Measurements from ENCODE around the gene ATP4B.

Gene ATP4B

DNA sequence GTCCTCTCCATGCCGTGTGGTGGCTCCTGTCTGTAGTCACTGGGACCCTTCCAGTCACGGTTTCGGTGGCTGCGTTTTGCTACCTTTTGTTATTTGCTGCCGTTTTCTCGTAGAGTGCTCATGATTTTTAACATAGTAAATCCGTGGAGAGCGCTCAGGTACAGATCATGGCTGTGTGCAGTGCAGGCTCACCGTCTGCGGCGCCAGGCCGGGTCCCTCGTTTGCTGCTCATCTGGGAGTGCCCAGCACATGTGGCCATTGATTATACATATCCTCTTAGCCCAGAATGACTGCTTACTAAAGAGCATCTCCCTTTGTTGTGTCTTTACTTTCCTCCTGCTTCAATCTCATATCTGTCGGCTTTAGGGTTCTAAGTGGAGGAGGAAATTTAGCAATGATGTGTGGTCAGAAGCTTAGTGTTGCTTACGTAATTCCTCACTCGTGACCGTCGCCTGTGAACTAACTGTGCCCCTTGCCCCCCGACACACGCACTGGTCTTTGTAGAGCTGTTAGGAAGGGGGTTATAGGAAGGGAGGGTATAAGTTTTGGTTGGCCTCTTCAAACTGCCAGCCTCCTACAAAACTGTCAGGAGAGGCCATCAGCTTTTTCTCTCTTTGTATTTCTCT is 41.6 kb downstream of the ATP4B start:
- H3K27me3 ChIP-seq, result no peaks in the 10 kb centered on the region
- TF ChIP-seq, protein P1, sequence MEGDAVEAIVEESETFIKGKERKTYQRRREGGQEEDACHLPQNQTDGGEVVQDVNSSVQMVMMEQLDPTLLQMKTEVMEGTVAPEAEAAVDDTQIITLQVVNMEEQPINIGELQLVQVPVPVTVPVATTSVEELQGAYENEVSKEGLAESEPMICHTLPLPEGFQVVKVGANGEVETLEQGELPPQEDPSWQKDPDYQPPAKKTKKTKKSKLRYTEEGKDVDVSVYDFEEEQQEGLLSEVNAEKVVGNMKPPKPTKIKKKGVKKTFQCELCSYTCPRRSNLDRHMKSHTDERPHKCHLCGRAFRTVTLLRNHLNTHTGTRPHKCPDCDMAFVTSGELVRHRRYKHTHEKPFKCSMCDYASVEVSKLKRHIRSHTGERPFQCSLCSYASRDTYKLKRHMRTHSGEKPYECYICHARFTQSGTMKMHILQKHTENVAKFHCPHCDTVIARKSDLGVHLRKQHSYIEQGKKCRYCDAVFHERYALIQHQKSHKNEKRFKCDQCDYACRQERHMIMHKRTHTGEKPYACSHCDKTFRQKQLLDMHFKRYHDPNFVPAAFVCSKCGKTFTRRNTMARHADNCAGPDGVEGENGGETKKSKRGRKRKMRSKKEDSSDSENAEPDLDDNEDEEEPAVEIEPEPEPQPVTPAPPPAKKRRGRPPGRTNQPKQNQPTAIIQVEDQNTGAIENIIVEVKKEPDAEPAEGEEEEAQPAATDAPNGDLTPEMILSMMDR (IDR thresholded peaks at IDR 0.05), result no peak
- intact Hi-C loops (cut with DNase I; ENCODE audit: low total_unique reads), result no loop called here
- no peak overlapping the region for H3K4me3 ChIP-seq
- peaks cover 0 to 21% (median 0%) of the 10 kb centered on the region in 3 donors for H3K36me3 ChIP-seq
- H3K9me3 ChIP-seq, result no peaks in the 10 kb centered on the region
- H3K4me1 ChIP-seq, result no peaks in the 10 kb centered on the region
- H3K27ac ChIP-seq, result no peak overlapping the region
- DNase-seq, result no peak

DNA sequence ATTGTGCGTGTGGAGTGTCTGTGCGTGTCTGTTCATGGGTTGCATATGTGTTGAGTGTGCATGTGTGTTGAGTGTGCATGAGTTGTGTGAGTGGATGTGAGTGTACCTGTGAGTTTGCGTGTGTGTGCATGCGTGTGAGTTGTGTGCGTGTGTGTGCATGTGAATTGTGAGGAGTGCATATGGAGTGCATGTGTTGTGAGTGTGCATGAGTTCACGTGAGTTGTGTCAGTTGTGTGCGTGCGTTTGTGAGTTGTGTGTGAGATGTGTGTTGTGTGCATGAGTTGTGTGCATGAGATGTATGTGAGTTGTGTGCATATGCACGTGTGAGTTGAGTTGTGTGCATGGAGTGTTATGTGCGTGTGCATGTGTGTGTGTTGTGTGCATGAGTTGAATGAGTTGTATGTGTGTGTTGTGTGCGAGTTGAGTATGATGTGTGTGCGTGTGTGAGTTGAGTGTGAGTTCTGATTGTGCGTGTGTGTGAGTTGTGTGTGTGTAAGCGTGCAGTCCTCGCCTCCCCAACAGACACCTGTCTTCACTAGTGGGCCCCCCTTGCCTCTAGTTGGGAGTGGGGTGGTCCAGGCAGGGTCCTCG is 44.1 kb downstream of the ATP4B start:
- intact Hi-C loops (cut with DNase I; ENCODE audit: low total_unique reads), result no loop called here
- no peaks in the 10 kb centered on the region for H3K4me1 ChIP-seq
- no peak overlapping the region for H3K4me3 ChIP-seq
- H3K36me3 ChIP-seq, result peaks cover 0 to 33% (median 0%) of the 10 kb centered on the region in 3 donors
- TF ChIP-seq, protein P1 (IDR thresholded peaks at IDR 0.05), result no peak
- H3K27ac ChIP-seq, result no peak overlapping the region
- no peaks in the 10 kb centered on the region for H3K9me3 ChIP-seq
- DNase-seq, result no peak
- H3K27me3 ChIP-seq, result no peaks in the 10 kb centered on the region

DNA sequence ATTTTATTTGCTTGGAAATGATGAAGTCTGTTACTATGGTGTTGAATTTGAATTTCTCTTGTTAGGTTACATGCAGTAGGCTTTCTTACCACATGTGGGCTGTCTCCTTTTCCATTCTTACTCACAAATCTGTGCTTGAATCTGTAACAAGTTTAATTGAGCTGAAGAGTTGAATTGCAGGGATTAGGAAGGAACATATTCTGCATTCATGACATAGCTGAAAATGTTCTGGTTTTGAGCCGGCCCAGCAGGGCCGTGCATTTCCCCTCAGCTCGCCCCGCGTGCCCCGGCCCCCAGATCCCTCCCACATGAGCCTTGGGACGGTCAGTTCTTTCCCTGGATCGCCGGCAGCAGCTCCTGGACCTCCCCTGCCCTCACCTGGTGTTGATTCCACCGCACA is 45.4 kb downstream of the ATP4B start:
- intact Hi-C loops (cut with DNase I; ENCODE audit: low total_unique reads), result no loop called here
- DNase-seq, result no peak
- H3K9me3 ChIP-seq, result no peaks in the 10 kb centered on the region
- peaks cover 0 to 40% (median 0%) of the 10 kb centered on the region in 3 donors for H3K36me3 ChIP-seq
- no peaks in the 10 kb centered on the region for H3K27me3 ChIP-seq
- TF ChIP-seq, protein P1 (IDR thresholded peaks at IDR 0.05), result no peak
- no peaks in the 10 kb centered on the region for H3K4me1 ChIP-seq
- no peak overlapping the region for H3K27ac ChIP-seq
- no peak overlapping the region for H3K4me3 ChIP-seq

DNA sequence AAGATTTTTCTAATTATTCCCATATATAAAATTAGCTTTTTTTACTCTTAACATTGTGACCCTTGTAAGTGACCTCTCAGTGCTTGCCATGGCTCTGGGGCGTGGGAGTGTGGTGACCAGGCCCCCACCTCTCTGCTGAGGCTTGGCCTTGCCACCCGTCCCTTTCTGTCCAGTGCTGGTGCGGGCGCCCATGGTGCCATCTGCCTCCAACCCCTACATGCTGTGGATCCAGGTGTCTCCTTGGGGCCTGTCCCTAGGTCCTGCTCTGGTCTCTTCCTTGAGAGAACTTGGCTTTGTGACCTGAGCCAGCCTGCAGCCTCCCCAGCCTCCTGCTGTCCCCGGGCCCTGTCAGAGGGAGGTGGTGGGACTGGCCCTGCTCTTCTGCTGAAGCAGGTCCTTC is 46.0 kb downstream of the ATP4B start:
- no peak for DNase-seq
- no peak overlapping the region for H3K27ac ChIP-seq
- no peaks in the 10 kb centered on the region for H3K4me1 ChIP-seq
- TF ChIP-seq, protein P1 (IDR thresholded peaks at IDR 0.05), result no peak
- H3K4me3 ChIP-seq, result no peak overlapping the region
- intact Hi-C loops (cut with DNase I; ENCODE audit: low total_unique reads), result no loop called here
- no peaks in the 10 kb centered on the region for H3K9me3 ChIP-seq
- no peaks in the 10 kb centered on the region for H3K27me3 ChIP-seq
- H3K36me3 ChIP-seq, result peaks cover 0 to 41% (median 0%) of the 10 kb centered on the region in 3 donors

DNA sequence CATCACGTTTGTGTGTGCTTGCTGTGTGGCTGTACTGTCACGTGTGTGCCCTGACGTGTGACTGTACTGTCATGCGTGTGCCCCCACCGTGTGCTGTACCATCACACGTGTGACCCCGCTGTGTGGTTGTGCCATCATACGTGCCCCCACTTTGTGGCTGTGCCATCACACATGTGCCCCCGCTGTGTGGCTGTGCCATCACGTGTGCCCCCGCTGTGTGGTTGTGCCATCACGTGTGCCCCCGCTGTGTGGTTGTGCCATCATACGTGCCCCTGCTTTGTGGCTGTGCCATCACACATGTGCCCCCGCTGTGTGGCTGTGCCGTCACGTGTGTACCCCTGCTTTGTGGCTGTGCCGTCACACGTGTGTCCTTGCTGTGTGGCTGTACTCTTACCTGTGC is 47.7 kb downstream of the ATP4B start:
- intact Hi-C loops (cut with DNase I; ENCODE audit: low total_unique reads), result no loop called here

More for the DNA sequence above, 47.7 kb downstream of the ATP4B start:
- H3K4me1 ChIP-seq, result no peaks in the 10 kb centered on the region
- H3K9me3 ChIP-seq, result no peaks in the 10 kb centered on the region
- no peak overlapping the region for H3K4me3 ChIP-seq
- no peak for DNase-seq
- TF ChIP-seq, protein P1 (IDR thresholded peaks at IDR 0.05), result no peak
- no peak overlapping the region for H3K27ac ChIP-seq
- peaks cover 0 to 53% (median 0%) of the 10 kb centered on the region in 3 donors for H3K36me3 ChIP-seq
- H3K27me3 ChIP-seq, result no peaks in the 10 kb centered on the region

Data from tibial artery (tissue), 4 donors.